Measurements from ENCODE around the gene GINS1.

Gene GINS1

DNA sequence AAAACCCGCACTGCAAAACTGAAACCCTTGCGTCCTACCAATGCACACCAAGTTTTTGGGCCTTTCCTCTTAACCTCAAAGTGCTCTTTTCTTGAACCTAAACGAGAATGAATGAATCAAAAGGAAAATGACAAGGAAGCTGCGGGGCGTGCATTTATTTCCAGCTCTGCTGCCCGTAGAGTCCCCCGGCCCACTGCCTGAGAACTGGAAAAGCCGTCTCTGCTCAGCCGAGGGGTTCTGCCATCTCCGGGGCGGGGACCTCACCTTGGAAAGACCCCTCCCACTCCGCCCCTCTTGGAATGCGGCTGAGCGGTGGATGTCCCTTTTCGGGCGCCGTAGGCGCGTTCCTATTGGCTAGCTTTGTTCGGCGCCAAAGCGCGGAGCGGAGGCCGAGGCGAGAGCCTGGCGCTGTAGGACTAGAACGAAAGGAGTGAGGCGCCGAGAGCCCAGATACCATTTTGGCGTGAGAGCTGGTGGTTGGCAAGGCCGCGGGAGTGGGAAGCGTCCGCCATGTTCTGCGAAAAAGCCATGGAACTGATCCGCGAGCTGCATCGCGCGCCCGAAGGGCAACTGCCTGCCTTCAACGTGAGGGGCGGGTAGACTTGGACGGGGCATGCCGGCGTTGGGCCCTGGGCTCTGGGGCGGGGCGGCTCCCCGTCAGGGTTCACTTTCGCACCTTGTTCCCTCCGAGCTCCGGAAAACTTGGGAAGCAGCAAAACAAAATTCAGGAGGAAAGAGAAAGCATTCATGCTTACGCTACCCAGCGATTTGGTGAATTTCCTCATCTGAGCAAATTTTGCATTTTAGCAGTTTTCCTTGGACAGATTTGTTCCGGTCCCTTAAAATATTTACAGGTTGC, at the start of gene GINS1:
Gene GINS1, plus strand, starts transcription at position 363 of the 859 bp plus-strand sequence. Its CDS starts 148 bp downstream, at position 511.
- peak; percentile 61 for DNase-seq (ENCODE audit: low read depth)

DNA sequence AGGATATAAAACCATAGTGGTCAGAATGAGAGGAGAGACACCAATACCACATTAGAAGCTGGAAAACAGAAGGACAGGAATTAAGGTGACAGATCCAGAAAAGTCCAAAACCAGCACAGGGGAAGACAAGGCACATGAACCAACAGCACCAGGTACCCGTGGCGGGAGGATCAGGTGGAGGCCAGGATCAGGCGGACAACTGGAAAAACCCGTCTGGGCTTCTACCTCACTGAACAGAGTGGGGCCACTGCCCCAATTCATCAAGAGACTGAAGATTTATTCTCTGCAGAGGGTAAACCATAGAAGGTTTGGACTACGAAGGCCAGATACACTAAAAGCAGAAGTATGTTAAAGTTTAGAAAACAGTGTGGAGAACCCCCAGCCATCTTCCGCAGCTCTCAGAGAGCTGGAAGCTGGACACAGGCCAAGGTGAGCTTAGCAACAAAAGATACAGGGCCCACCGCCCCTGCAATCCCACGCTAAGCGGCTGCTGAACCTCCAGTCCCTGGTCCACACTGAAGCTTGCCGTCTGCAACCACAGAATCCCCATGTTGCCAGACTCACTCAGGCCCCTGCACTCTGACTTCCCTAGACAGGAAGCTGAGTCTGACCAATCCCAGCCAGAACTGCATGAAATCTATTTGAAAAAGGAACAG, 46.7 kb upstream of the GINS1 start:
- DNase-seq (ENCODE audit: low read depth) = no peak

DNA sequence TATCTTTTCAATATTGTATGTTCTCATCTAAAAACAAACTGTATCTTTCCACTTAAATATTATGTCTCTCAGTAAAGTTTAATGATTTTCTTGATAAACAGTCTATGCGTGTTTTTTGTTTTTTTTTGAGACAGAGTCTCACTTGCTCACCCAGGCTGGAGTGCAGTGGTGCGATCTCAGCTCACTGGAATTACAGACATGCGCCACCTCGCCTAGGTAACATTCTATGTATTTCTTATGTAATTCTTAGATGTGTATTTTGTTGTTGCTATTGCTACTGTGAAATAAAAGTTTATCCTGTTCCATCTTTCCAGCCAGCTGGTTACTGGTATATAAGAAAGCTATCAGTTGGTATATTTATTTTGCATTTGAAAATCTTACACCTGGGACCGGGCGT, 46.2 kb upstream of the GINS1 start:
- DNase-seq (ENCODE audit: low read depth) = no peak

DNA sequence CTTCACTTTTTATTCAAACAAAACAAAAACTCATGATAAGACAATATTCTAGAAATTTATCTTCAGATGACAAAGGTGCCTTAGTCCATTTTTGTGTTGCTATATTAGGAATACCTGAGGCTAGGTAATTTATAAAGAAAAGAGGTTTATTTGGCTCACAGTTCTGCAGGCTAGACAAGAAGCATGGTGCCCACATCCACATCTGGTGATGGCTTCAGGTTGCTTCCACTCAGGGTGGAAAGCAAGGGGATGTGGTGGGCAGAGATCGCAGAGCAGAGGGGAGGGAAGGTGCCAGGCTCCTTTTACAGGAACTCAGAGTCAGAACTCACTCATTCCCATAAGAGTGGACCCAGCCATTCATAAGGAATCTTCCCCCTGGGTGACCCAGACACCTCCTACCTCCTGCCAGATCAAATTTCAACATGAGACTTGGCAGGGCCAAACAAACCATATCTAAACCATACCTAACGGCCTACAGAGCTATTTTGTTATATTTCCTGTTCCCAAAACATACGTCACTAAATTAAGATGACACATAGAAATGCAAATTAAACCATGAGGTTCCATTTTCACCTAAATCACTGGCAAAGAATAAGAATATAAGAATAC, 43.2 kb upstream of the GINS1 start:
- DNase-seq (ENCODE audit: low read depth) = no peak

DNA sequence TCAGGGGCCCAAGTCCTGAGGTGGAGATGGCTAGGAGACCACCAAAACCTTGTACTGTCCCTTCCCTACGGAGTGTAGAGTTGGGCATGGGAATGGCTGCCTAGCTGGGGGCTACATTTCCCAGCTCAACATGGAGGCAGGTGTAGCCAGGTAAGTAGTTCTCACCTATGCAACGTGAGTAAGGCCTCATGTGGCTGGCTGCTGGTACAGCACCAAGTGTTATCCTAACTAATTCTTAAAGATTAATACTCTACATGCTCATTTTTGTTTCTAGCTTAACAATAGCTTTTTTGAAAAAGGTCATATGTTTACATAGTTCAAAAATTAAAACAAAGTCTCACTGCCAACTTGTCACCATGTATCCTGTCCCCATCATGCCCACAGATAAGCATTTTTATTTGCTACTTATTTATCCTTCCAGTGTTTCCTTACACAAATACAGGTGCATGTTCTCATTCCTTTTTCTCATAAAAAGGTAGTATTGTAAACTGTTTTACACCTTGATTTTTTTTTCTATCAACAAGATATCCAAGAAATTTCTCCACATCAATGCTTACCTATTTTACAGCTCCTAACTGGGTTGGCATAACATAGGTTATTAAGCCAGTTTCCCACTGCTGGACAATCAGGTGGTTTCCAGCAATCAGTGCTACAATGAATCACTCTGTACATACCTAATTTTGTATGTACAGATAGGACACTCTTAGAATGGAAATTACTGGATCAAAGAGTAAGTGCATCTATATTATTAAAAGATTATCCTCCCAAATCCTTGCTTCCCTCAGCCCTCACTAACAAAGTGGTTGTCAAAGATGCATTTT, 42.4 kb upstream of the GINS1 start:
- no peak for DNase-seq (ENCODE audit: low read depth)

DNA sequence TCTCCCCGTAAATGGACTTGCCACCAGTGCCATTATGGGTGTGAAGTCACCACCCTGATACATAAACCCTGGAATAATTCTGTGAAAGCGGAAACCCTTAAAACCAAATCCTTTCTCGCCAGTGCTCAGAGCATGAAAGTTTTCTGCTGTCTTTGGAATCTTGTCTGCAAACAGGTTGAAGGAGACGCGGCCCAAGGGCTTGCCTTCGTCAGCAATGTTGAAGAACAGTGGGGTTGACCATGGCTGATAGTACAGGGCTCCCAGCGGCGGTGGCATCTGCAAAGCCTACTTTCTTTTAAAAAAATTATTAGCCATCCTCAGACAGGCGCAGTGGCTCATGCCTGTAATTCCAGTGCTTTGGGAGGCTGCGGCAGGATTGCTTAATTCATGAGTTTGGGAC, 38.9 kb upstream of the GINS1 start:
- DNase-seq (ENCODE audit: low read depth) = no peak

DNA sequence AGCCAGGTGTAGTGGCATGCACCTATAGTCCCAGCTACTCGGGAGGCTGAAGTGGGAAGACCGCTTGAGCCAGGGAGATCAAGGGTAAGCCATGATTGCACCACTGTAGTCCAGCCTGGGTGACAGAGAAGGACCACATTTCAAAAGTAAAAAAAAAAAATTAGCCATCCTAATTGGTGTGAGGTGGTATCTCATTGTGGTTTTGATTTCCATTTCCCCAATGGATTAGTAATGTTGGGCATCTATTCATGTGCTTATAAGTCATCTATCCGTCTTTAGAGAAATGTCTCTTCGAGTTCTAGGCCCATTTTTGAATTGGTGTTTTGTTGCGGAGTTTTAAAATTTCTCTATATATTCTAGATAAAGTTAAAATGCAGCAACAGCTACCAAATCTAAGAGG, 38.5 kb upstream of the GINS1 start:
- no peak for DNase-seq (ENCODE audit: low read depth)

DNA sequence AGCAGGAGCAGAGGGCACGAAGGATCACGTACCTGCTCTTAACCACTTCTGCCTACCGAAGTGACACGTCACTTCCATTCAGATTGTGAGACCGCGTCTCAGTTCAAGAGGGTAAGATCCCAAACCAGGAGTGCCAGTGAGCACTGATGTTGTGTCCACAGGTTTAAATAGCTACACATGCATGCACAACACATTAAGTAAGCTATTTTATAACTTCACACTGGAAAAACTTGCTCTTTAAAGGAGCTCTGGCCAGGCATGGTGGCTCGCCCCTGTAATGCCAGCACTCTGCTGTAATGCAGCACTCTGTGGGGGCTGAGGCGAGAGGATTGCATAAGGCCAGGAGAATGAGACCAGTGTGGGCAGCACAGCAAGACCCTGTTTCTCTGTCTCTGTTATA, 37.9 kb upstream of the GINS1 start:
- DNase-seq (ENCODE audit: low read depth) = no peak

DNA sequence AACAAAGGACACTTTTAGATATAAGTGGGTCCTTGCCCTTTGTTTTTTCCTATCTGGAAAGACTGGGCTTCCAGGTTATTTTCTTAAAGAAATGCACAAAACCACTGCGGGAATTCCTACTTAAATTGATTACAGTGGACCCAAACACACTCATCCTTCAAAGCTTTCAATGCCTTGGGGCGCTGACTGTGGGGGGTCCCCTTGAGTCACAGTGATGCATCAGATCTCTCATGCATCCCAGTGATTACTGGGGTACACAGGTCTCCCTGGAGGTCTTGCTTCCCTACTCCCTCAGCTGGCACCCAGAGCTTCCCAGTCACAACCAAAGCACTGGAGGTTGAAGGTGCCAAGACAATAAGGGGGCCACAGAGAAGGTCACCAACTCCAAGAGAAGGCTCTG, 37.5 kb upstream of the GINS1 start:
- no peak for DNase-seq (ENCODE audit: low read depth)

DNA sequence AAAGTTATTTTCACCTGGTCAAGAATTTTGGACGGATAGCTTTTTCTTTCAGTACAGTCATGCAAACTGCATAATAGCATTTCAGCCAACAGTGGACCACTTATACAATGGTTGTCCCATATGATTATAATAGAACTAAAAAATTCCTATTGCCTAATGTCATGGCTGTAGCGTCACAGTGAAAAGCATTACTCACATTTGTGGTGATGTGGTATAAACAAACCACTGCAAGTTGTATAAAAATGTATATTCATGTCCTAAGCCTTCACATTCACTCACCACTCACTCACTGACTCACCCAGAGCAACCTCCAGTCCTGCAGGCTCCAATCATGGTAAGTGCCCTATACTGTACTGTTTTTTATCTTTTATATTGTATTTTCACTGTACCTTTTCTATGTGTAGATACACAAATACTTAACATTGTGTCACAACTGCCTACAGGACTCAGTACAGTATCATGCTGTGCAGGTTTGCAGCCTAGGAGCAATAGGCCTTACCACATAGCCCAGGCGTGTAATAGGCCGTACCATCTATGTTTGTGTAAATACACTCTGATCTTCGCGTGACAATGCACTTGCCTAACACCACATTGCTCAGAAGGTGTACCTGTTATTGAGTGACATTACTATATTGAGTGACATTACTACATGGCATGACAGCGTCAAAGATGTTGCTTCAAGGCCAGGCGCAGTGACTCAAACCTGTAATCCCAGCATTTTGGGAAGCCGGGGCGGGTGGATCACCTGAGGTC, 34.7 kb upstream of the GINS1 start:
- DNase-seq (ENCODE audit: low read depth) = no peak

DNA sequence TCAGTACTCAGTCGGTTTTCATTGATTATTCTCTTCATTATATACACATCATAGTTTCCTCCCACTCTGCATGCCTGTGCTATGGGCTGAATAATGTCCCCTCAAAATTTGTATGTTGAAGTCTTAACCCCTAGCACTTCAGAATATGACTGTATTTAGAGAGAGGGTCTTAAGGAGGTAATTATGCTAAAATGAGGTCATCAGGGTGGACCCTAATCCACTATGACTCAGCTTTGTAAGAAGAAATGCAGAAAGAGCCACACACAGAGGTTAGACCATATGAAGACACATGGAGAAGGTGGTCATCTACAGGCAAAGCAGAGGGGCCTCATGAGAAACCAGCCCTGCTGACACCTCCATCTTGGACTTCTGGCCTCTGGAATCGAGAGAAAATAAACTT, 32.6 kb upstream of the GINS1 start:
- DNase-seq (ENCODE audit: low read depth) = no peak

DNA sequence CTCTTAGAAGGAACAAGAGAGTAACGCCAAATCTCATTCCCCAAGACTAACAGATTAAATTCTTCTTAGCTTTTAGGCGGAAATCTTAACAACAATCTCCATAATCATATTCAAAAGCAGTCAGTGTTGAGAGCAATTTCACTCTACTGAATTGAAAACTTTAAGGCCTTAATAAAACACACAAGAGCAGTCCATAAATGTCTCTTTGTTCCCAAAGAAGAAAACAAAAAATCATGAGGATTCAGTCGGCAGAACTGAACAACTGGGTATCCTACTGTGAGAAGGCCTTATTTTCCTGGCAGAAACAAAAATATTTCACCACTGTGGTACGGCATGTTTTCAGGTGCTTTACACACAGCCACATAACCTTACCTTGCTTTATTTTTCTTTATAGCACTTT, 31.2 kb upstream of the GINS1 start:
- DNase-seq (ENCODE audit: low read depth) = no peak

DNA sequence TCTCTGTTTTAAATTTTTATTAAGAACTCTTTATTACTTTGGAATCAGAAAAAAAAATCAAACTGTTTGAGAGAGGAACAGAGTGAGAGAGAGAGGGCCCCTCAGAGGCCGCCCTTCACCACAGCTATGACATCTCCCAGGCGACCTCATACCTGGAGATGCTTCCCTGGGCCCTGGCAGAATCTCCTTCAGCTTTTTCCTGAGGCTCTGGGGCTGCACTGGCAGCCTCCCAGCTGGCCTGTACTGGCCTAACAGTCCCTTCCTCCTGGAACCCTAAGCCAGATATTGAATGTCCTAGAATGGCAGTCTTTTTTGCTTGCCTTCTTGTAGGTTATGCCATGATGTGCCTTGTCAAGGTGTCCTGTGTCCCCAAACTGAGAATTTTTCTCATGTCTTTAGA, 30.6 kb upstream of the GINS1 start:
- no peak for DNase-seq (ENCODE audit: low read depth)

DNA sequence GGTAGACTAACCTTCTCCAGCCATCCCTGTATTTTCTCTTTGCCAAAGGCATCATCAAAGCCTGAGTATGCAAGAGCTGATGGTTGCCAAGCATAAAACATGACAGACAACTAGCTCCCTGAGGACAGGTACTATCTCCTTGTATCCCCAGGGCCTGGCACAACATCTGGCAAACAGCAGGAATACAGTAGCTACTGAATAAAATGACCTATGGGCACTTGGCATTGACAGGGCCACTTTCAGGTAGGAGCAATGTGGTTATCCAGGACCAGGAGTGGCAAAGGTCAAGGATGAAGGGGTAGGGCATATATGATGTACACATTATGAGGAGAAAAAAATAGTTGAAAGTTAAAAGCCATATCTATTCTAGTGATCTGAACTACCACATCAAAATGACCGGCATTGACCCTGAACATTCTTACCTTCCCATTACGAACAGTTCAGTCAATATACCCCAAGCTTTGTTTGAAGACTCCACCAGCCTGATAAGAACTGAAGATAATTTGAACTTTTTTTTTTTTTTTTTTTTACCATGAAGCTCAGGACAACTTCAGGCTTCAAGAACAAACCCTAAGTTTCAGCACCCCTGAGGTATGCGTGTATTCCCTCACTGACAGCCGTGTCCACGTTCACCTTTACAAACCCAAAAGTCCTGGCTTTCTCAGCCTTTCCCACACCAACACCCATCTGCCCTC, 29.1 kb upstream of the GINS1 start:
- no peak for DNase-seq (ENCODE audit: low read depth)

DNA sequence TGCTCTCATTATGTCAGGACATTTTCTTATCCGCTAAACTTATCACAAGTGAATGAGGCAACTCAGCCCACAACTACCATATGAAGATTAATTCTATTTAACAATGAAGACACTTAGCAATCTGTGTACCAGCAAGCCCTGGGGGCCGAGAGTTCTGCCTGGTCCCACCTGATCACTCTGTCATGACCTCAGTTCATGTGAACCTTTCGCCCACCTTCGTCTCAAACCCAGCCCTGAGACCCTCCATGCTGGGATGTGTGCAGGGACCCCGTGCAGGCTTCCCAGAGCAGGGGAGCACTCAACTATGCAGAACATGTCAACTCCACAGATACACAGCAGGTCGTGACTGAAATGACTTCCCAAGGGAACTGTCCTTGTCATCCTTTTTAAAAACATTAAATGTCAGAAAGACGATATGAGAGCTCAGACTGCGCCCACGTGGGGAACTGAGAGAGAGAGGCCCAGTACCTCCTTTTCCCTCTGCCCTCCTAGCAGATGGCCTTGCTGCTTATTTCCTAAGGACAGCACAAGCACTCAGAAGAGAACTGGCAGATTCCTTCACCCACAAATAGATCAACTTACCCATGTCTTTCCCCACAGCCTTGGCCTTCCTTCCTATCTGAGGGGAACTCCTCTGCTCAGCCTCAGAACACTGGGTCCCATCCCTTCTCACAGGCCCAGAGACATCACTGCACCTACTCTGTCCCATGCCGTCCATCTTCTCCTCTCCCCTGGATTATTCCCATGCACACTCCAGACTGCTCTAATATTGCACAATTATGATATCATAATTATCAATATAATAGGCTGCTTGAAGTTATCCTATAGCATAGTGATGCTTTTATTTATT, 28.4 kb upstream of the GINS1 start:
- no peak for DNase-seq (ENCODE audit: low read depth)

DNA sequence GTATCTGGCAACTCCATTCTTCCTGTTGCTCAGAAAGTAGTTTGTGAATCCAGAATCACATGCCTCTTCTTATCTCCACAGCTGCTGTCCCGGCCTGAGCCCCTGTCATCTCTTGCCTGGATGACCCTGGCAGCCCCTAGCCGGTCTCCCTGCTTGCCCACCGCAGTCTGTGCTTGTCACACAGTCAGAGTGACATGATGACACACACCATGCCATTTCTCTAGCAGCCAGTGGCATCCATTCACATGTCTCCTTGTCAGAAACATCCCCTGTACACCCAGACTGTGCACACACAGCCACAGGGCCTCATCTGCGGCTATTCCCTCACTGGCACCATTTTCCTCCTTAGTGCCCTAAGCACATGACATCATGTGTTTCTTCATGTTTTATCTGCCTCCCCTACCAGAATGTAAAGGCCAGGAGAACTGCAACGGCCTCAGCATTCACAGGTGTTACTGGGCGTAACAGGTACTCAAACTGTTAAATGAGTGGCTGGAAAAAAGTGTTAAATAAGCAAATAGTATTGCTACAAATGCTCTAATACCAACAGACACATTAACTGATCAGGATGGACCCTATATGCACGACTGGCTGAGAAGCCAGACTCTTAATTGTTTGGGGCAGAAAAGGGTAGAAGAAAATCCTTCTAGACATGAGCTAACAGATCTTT, 26.4 kb upstream of the GINS1 start:
- DNase-seq (ENCODE audit: low read depth) = no peak

DNA sequence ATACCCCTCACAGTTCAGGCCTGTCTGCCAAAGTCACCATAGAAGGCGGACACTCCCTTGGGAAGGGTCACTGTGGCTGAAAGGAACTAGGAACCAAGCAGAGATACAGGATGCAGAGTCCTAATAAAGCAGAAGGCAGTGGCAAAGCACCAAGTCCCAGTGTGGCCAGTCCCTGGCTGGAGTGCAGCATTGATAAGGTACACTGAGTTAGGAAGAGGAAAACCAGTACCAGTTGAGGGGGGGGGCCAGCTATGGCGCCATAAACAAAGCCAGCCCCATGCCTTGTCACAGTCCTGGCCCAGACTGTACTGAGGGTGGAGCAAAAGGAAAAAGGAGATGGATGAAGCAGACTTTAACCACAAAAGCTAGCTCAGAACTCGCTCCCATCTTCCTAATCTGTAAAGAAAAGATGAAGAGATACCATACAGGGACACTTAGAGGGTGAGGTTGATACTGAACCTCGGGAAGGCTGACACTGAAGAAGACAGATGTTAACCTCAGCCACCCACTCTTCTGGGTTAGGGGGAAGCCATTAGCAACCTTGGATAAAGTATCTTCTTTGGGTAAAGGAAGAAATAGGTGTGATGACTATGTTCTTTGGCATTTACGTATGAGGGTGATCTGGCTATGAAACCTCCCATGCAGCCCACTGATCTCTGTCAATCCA, 24.6 kb upstream of the GINS1 start:
- no peak for DNase-seq (ENCODE audit: low read depth)

DNA sequence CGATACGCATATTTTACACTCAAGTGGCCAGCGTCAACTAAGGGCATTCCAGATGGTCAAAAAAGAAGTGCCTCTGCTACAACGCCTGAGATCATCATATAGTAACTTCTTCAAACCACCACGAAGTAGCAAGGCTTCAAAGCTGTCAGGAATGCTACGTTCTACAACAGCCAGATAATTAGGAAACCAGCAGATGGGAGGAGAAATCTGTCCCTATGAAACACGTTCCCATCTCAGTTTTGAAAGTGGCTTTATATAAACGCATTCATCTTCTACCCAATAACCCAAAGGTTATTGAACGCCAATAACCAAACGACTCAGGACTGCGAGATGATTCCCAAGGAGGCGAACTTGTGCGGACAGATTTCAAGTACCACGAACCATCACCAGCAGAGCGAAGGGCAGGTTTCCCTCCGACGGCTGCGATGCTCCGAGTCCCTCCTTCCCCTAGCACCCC, 18.0 kb upstream of the GINS1 start:
- no peak for DNase-seq (ENCODE audit: low read depth)
